Measurements from ENCODE around the gene MIEF1.
A peak's percentile ranks its signal among the peaks of the same experiment; 100 is the strongest.

Gene MIEF1

GRCh38 chr22:39502109-39502788 is at the start of gene MIEF1:
Gene MIEF1, plus strand, starts transcription at chr22:39502290. Its CDS starts 9,005 bp downstream, at chr22:39511295.
- DNase-seq (ENCODE audit: low read depth): peak; percentile 87

GRCh38 chr22:39452740-39453040 is 49.4 kb upstream of the MIEF1 start:
- DNase-seq (ENCODE audit: low read depth): no peak

- no peak for DNase-seq (ENCODE audit: low read depth)
Observed at GRCh38 chr22:39453765-39454378, 48.2 kb upstream of the MIEF1 start.

- DNase-seq (ENCODE audit: low read depth): no peak
Observed at GRCh38 chr22:39454385-39454871, 47.7 kb upstream of the MIEF1 start.

- DNase-seq (ENCODE audit: low read depth): no peak
Observed at GRCh38 chr22:39456522-39457197, 45.4 kb upstream of the MIEF1 start, which contains the start of gene MGAT3. Gene MGAT3, plus strand, starts transcription at chr22:39457012. Its CDS starts 30,336 bp downstream, at chr22:39487348.

- no peak for DNase-seq (ENCODE audit: low read depth)
Observed at GRCh38 chr22:39457198-39457555, 44.9 kb upstream of the MIEF1 start.

GRCh38 chr22:39457556-39458443 is 44.3 kb upstream of the MIEF1 start:
- DNase-seq (ENCODE audit: low read depth): no peak

- DNase-seq (ENCODE audit: low read depth): no peak
Observed at GRCh38 chr22:39458444-39459083, 43.5 kb upstream of the MIEF1 start.

- no peak for DNase-seq (ENCODE audit: low read depth)
Observed at GRCh38 chr22:39459681-39460080, 42.4 kb upstream of the MIEF1 start.

- DNase-seq (ENCODE audit: low read depth): no peak
Observed at GRCh38 chr22:39462443-39463221, 39.5 kb upstream of the MIEF1 start.

- no peak for DNase-seq (ENCODE audit: low read depth)
Observed at GRCh38 chr22:39463277-39463676, 38.8 kb upstream of the MIEF1 start.

- DNase-seq (ENCODE audit: low read depth): no peak
Observed at GRCh38 chr22:39463931-39464390, 38.1 kb upstream of the MIEF1 start.

- DNase-seq (ENCODE audit: low read depth): no peak
Observed at GRCh38 chr22:39466228-39467006, 35.7 kb upstream of the MIEF1 start.

GRCh38 chr22:39467390-39467895 is 34.6 kb upstream of the MIEF1 start:
- no peak for DNase-seq (ENCODE audit: low read depth)

- no peak for DNase-seq (ENCODE audit: low read depth)
Observed at GRCh38 chr22:39468487-39469325, 33.4 kb upstream of the MIEF1 start.

- no peak for DNase-seq (ENCODE audit: low read depth)
Observed at GRCh38 chr22:39469326-39469680, 32.8 kb upstream of the MIEF1 start.

GRCh38 chr22:39469681-39470450 is 32.2 kb upstream of the MIEF1 start:
- DNase-seq (ENCODE audit: low read depth): no peak
